K562 (cell line): ENCODE measurements around the gene MICAL2. TPM values are rescaled to one million over a fixed set of nuclear protein-coding genes. Genes with fewer than 3 reads are reported as not detected.
A peak's percentile ranks its signal among the peaks of the same experiment; 100 is the strongest.

Experiments used
- ATAC-seq: fragments of 200-7000 bp; cut with Tn5 transposase; 3 replicates; pipeline ENCODE4 v1.9.1; 2020; ENCODE audit warnings: moderate library complexity
- BruUV-seq: library from RNA; stranded (reverse); fragments of 400-500 nt; replicated peaks from 2 replicates; lab custom pipeline; 2021; lab: Mats Ljungman, UMichigan
- CTCF ChIA-PET: fragments of 300-600 bp; formaldehyde crosslinking; extraction: SDS; loops from one replicate; lab custom pipeline; 2021; ENCODE audit warnings: low intra/inter-chr PET ratio; lab: Yijun Ruan, JAX
- POLR2A ChIA-PET: fragments of 300-600, 350-650 bp; sonication (Branson Sonifier 250); formaldehyde crosslinking; extraction: SDS; loops from one replicate; lab custom pipeline; 2021; ENCODE audit warnings: antibody characterized with exemption, inconsistent platforms; lab: Yijun Ruan, JAX
- DNase-seq, 4 experiments: peaks; one replicate each; pipeline versions ENCODE4 v3.0.0 to v3.0.0-alpha.2; 2011 to 2018; ENCODE audit warnings: low spot score in 3 of 4, mixed read lengths in 3 of 4; ENCODE audit errors: extremely low read depth in 1 of 4
- FAIRE-seq: peaks from 2 replicates; lab custom pipeline; 2011; peaks lifted over from hg19 to GRCh38; lab: Jason Lieb, UNC
- H2AFZ ChIP-seq: 2 replicates; pipeline ENCODE4 v1.6.0; 2011; ENCODE audit warnings: low read depth, low read length, control low read depth, inconsistent platforms
- H3K27ac ChIP-seq: fragments of 200-600 bp; 3 replicates; pipeline ENCODE4 v1.8.0; 2011; ENCODE audit warnings: low read depth, mild to moderate bottlenecking, control low read depth, inconsistent platforms, low read length, moderate library complexity, mixed read lengths; ENCODE audit errors: extremely low read depth
- H3K27me3 ChIP-seq, 2 experiments: fragments of 300-600 bp in 1 of 2; 2 replicates in 1 of 2; 3 replicates in 1 of 2; pipeline versions ENCODE4 v1.6.0 to v1.8.0; 2011; ENCODE audit warnings: inconsistent platforms in 2 of 2, low read length in 2 of 2, mild to moderate bottlenecking in 1 of 2, mixed read lengths in 1 of 2, moderate library complexity in 1 of 2; ENCODE audit not compliant: control insufficient read depth in 2 of 2, insufficient read depth in 2 of 2
- H3K36me3 ChIP-seq: fragments of 300-600 bp; 3 replicates; pipeline ENCODE4 v1.8.0; 2011; ENCODE audit warnings: mild to moderate bottlenecking, low read length, inconsistent platforms; ENCODE audit not compliant: control insufficient read depth, insufficient read depth
- H3K4me1 ChIP-seq, 2 experiments: fragments of 200-600 bp in 1 of 2; replicated peaks in 1 of 2; 2 replicates in 1 of 2; 3 replicates in 1 of 2; pipeline versions ENCODE4 v1.5.1 to v1.8.0; 2011; ENCODE audit warnings: inconsistent platforms in 2 of 2, low read length in 2 of 2, mild to moderate bottlenecking in 1 of 2, mixed read lengths in 1 of 2, moderate library complexity in 1 of 2; ENCODE audit not compliant: control insufficient read depth in 2 of 2, insufficient read depth in 2 of 2
- H3K4me2 ChIP-seq: 2 replicates; pipeline ENCODE4 v1.6.1; 2011; ENCODE audit warnings: low read length, control low read depth, inconsistent platforms, mixed read lengths; ENCODE audit not compliant: insufficient read depth
- H3K4me3 ChIP-seq: fragments of 200-600 bp; sonication (generic), shearing (Covaris generic); 2 replicates; pipeline ENCODE4 v1.5.1; 2016; ENCODE audit warnings: control low read depth, inconsistent platforms
- H3K79me2 ChIP-seq: fragments of 200-600 bp; 3 replicates; pipeline ENCODE4 v1.8.0; 2011; ENCODE audit warnings: low read length, inconsistent platforms; ENCODE audit not compliant: control insufficient read depth, insufficient read depth
- H3K9ac ChIP-seq, 2 experiments: 2 replicates each; pipeline versions ENCODE4 v1.6.0 to v1.6.1; 2011; ENCODE audit warnings: low read depth in 2 of 2, low read length in 2 of 2, control low read depth in 1 of 2, inconsistent platforms in 1 of 2, mild to moderate bottlenecking in 1 of 2, mixed read lengths in 1 of 2; ENCODE audit not compliant: insufficient read depth in 1 of 2
- H3K9me1 ChIP-seq: one replicate; pipeline ENCODE4 v1.6.0; 2011; ENCODE audit warnings: inconsistent platforms, mild to moderate bottlenecking, low read length, moderate library complexity; ENCODE audit not compliant: control insufficient read depth, insufficient read depth
- H3K9me3 ChIP-seq: replicated peaks from 2 replicates; pipeline ENCODE4 v1.5.1; 2011; ENCODE audit warnings: low read depth, low read length, inconsistent platforms; ENCODE audit not compliant: control insufficient read depth, insufficient read depth
- H4K20me1 ChIP-seq: replicated peaks from 2 replicates; pipeline ENCODE4 v1.6.1; 2011; ENCODE audit warnings: low read length, inconsistent platforms, mixed read lengths; ENCODE audit not compliant: control insufficient read depth, insufficient read depth
- ARID2 ChIP-seq: fragments of 450-650 bp; IDR thresholded peaks from 2 replicates; pipeline ENCODE4 v1.6.1; 2017; ENCODE audit warnings: antibody characterized with exemption, mild to moderate bottlenecking
- HNRNPH1 ChIP-seq: fragments of 200-400 bp; formaldehyde crosslinking; optimal IDR thresholded peaks from 2 replicates; pipeline ENCODE3; 2017; ENCODE audit warnings: low read depth, mild to moderate bottlenecking, low read length, moderate library complexity
- L3MBTL2 ChIP-seq: fragments of 450-650 bp; IDR thresholded peaks from 2 replicates; pipeline ENCODE4 v1.6.1; 2016; ENCODE audit warnings: mild to moderate bottlenecking, moderate library complexity
- MXI1 ChIP-seq: IDR thresholded peaks from 2 replicates; pipeline ENCODE4 v1.6.1; 2011; ENCODE audit warnings: low read depth, mild to moderate bottlenecking, improper control_type of control experiment, low read length
- NR2C1 ChIP-seq, 2 experiments: fragments of 450-650 bp; IDR thresholded peaks; 2 replicates each; pipeline ENCODE4 v1.6.1; 2017; ENCODE audit warnings: mild to moderate bottlenecking in 2 of 2, antibody characterized with exemption in 1 of 2, inconsistent platforms in 1 of 2, missing compliant biosample characterization in 1 of 2, missing genetic modification characterization in 1 of 2
- PCBP1 ChIP-seq: fragments of 200-400 bp; formaldehyde crosslinking; IDR thresholded peaks from 2 replicates; pipeline ENCODE4 v1.6.1; 2018; ENCODE audit warnings: mild to moderate bottlenecking, low read depth, low read length; ENCODE audit not compliant: poor library complexity, severe bottlenecking
- POLR2H ChIP-seq: IDR thresholded peaks from 2 replicates; pipeline ENCODE4 v1.6.1; 2016; ENCODE audit warnings: missing genetic modification characterization, low read depth, mild to moderate bottlenecking, control low read depth, missing compliant biosample characterization, moderate library complexity
- RBM39 ChIP-seq: fragments of 200-400 bp; formaldehyde crosslinking; optimal IDR thresholded peaks from 2 replicates; pipeline ENCODE3; 2018; ENCODE audit warnings: low read depth, low read length
- ZNF584 ChIP-seq: fragments of 200-800 bp; sonication (Bioruptor generic); IDR thresholded peaks from 2 replicates; pipeline ENCODE4 v1.6.1; 2016; ENCODE audit warnings: low read depth, mild to moderate bottlenecking, missing genetic modification characterization, missing compliant biosample characterization
- WGBS: fragments of 100-300 bp; shearing (Covaris generic); methylation state at CpG from one replicate; pipeline ENCODE4 v1.1.6; 2016; ENCODE audit warnings: low coverage, mixed read lengths; ENCODE audit not compliant: insufficient coverage; ENCODE audit errors: missing lambda C conversion rate; 5-methylcytosine and 5-hydroxymethylcytosine counted together
- in situ Hi-C: fragments of 300-500 bp; cut with MboI; formaldehyde crosslinking; loops from 4 replicates; pipeline ENCODE4 v1.15.0; 2018; ENCODE audit warnings: inconsistent platforms, mixed read lengths
- intact Hi-C: fragments of 100-400 bp; cut with micrococcal nuclease; formaldehyde crosslinking; loops from 2 replicates; pipeline ENCODE4 v1.14.2; 2022
- polyA plus RNA-seq, 8 experiments: library from polyadenylated mRNA; depleted of rRNA in 4 of 8; stranded (reverse) in 5 of 8; unstranded in 3 of 8; fragments of >200 nt; fragmentation: Nextera tagmentation in 2 of 8; fragmentation: Illumina TruSeq in 1 of 8; extraction: Ambion mirVana in 2 of 8; extraction: Trizol in 1 of 8; gene quantifications; 2 replicates each; pipeline versions ENCODE4 v1.2.1 to v1.2.3, GENCODE V29; 2011 to 2014; ENCODE audit warnings: inconsistent platforms in 1 of 8, missing spikeins in 1 of 8
- total RNA-seq, 7 experiments: library from RNA; depleted of rRNA in 6 of 7; stranded (reverse); fragments of >200 nt in 6 of 7; fragmentation: Illumina TruSeq in 2 of 7; extraction: Trizol in 2 of 7; gene quantifications; 2 replicates each; pipeline versions ENCODE4 v1.2.1 to v1.2.3, GENCODE V29; 2011 to 2021; ENCODE audit warnings: low replicate concordance in 1 of 7
- TF ChIP-seq, protein P1 (sequence below): sonication (generic); formaldehyde crosslinking; IDR thresholded peaks from 2 replicates; pipeline ENCODE4 v1.5.0; 2020; ENCODE audit warnings: missing genetic modification reagents
- TF ChIP-seq, protein P2 (sequence below): fragments of 250-450 bp; sonication (Bioruptor Pico); IDR thresholded peaks from 2 replicates; pipeline ENCODE4 v1.5.0; 2021
- TF ChIP-seq, protein P3 (sequence below): fragments of 250-450 bp; sonication (Bioruptor Pico); IDR thresholded peaks from 2 replicates; pipeline ENCODE4 v1.8.0; 2021; ENCODE audit warnings: moderate library complexity, mild to moderate bottlenecking, inconsistent platforms
- TF ChIP-seq, protein P4 (sequence below): fragments of 450-650 bp; IDR thresholded peaks from 2 replicates; pipeline ENCODE4 v1.6.1; 2018; ENCODE audit warnings: mild to moderate bottlenecking, low read depth; ENCODE audit not compliant: partially characterized antibody
- TF ChIP-seq, protein P5 (sequence below): fragments of 450-650 bp; formaldehyde crosslinking; IDR thresholded peaks from 2 replicates; pipeline ENCODE4 v1.4.0; 2020; ENCODE audit warnings: mild to moderate bottlenecking, moderate library complexity

The MICAL2 gene
- total and polyA plus RNA-seq, 9 of the 15 experiments (the other 6 are each of a cell fraction or from before 2014, with no cell fraction given), result 4.7 to 64.2 (median 33.6) TPM

DNA sequence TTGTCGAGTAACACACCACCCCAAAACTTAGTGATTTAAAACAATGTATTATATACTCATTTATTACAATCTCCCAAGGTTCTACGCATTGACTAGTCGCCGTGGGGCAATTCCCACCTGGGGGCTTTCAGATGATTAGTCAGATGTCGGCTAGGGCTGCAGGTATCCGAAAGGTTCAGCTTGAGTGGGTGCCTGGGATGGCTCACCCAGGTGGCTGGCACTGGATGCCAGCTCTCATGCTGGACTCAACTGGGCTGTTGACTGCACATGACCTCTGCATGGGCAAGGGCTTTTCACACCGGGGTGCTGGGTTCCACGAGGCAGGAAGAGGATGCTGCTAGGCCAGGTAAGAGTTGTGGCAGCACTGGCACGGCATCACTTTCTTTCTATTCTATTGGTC is 21.9 kb upstream of the MICAL2 start:
- ChIA-PET POLR2A (interaction anchor here (0.6 kb wide), 1 partner anchor 1610 kb away, joined by 3 read pairs; no protein-coding TSS in a partner anchor), CTCF (interaction anchor here (0.6 to 3.7 kb wide), 3 partner anchors 148 to 193 kb away, joined by 4 to 42 read pairs (median 23); no protein-coding TSS in a partner anchor)
- DNase-seq (no peak), FAIRE-seq (no peak), ATAC-seq (no peak)
- H3K27me3 ChIP-seq, result peaks cover 0 to 9% of the 10 kb centered on the region in 2 experiments; a peak in 1 of 5 replicates
- in situ Hi-C loops, result loop anchor here (5.0 kb wide), 1 partner anchor 144 kb away; no protein-coding TSS in a partner anchor
- BruUV-seq, result no TSS peak
- no peaks in the 10 kb centered on the region for H3K79me2 ChIP-seq
- H3K4me3 ChIP-seq, result no peak overlapping the region
- H3K9ac ChIP-seq, result no peak overlapping the region
- H3K4me2 ChIP-seq, result no peak overlapping the region
- H3K36me3 ChIP-seq, result no peaks in the 10 kb centered on the region
- 63% methylated on average over 9 of the region's 9 CpGs for WGBS
- H3K9me3 ChIP-seq, result no peaks in the 10 kb centered on the region
- no peaks in the 10 kb centered on the region for H3K9me1 ChIP-seq
- intact Hi-C loops, result loop anchor here (1.0 kb wide), 3 partner anchors 113 to 193 kb away; no protein-coding TSS in a partner anchor
- H2AFZ ChIP-seq, result no peak overlapping the region
- H4K20me1 ChIP-seq, result no peaks in the 10 kb centered on the region
- H3K4me1 ChIP-seq, result peaks cover 14 to 21% of the 10 kb centered on the region in 2 experiments
- no peak overlapping the region for H3K27ac ChIP-seq
- TF ChIP-seq POLR2H (tag) (no peak), L3MBTL2 (0 out of 2 replicates have a peak, but pooled peaks have one; percentile 6), NR2C1 (IDR thresholded peaks at IDR 0.05) (no peak), NR2C1 (tag; IDR thresholded peaks at IDR 0.05) (no peak), HNRNPH1 (no peak), PCBP1 (no peak), ZNF584 (no peak), MXI1 (no peak), ARID2 (0 out of 2 replicates have a peak, but pooled peaks have one; percentile 3), RBM39 (no peak)
- TF ChIP-seq, protein P1, sequence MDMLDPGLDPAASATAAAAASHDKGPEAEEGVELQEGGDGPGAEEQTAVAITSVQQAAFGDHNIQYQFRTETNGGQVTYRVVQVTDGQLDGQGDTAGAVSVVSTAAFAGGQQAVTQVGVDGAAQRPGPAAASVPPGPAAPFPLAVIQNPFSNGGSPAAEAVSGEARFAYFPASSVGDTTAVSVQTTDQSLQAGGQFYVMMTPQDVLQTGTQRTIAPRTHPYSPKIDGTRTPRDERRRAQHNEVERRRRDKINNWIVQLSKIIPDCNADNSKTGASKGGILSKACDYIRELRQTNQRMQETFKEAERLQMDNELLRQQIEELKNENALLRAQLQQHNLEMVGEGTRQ (CRISPR knock-in tag), result no peak
- TF ChIP-seq, protein P2, sequence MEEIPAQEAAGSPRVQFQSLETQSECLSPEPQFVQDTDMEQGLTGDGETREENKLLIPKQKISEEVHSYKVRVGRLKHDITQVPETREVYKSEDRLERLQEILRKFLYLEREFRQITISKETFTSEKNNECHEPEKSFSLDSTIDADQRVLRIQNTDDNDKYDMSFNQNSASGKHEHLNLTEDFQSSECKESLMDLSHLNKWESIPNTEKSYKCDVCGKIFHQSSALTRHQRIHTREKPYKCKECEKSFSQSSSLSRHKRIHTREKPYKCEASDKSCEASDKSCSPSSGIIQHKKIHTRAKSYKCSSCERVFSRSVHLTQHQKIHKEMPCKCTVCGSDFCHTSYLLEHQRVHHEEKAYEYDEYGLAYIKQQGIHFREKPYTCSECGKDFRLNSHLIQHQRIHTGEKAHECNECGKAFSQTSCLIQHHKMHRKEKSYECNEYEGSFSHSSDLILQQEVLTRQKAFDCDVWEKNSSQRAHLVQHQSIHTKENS (CRISPR knock-in tag), result no peak
- TF ChIP-seq, protein P3, sequence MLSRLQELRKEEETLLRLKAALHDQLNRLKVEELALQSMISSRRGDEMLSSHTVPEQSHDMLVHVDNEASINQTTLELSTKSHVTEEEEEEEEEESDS, result no peak
- TF ChIP-seq, protein P4, sequence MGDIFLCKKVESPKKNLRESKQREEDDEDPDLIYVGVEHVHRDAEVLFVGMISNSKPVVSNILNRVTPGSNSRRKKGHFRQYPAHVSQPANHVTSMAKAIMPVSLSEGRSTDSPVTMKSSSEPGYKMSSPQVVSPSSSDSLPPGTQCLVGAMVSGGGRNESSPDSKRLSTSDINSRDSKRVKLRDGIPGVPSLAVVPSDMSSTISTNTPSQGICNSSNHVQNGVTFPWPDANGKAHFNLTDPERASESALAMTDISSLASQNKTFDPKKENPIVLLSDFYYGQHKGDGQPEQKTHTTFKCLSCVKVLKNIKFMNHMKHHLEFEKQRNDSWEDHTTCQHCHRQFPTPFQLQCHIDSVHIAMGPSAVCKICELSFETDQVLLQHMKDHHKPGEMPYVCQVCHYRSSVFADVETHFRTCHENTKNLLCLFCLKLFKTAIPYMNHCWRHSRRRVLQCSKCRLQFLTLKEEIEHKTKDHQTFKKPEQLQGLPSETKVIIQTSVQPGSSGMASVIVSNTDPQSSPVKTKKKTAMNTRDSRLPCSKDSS, result no peak
- TF ChIP-seq, protein P5, sequence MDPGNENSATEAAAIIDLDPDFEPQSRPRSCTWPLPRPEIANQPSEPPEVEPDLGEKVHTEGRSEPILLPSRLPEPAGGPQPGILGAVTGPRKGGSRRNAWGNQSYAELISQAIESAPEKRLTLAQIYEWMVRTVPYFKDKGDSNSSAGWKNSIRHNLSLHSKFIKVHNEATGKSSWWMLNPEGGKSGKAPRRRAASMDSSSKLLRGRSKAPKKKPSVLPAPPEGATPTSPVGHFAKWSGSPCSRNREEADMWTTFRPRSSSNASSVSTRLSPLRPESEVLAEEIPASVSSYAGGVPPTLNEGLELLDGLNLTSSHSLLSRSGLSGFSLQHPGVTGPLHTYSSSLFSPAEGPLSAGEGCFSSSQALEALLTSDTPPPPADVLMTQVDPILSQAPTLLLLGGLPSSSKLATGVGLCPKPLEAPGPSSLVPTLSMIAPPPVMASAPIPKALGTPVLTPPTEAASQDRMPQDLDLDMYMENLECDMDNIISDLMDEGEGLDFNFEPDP (CRISPR knock-in tag), result no peak
